D721Med (cell line): ENCODE results near the gene THSD4.
"Not testable (repeated sequence)": the region's sequence is repeated elsewhere in the genome, so short reads cannot be mapped to it uniquely, and the experiment has no call there.

Experiments used
- DNase-seq: peaks from one replicate; pipeline ENCODE4 v3.0.0; 2011; ENCODE audit warnings: low spot score; ENCODE audit not compliant: insufficient read length
- FAIRE-seq: peaks from 2 replicates; lab custom pipeline; 2011; peaks lifted over from hg19 to GRCh38; lab: Jason Lieb, UNC
- CTCF ChIP-seq: IDR thresholded peaks from 2 replicates; pipeline ENCODE4 v1.5.1; 2012; ENCODE audit warnings: mild to moderate bottlenecking, control low read depth; ENCODE audit not compliant: insufficient read depth; ENCODE audit errors: missing control alignments

Gene THSD4

GRCh38 chr15:71254491-71254890 is 139.2 kb downstream of the THSD4 start:
- DNase-seq = no peak
- FAIRE-seq = no peak
- TF ChIP-seq CTCF = no peak

- TF ChIP-seq CTCF = no peak
- DNase-seq (no peak), FAIRE-seq (no peak)
Observed at GRCh38 chr15:71256934-71257664, 141.8 kb downstream of the THSD4 start.

- DNase-seq (no peak), FAIRE-seq (no peak)
- no peak for TF ChIP-seq CTCF
Observed at GRCh38 chr15:71259866-71260265, 144.6 kb downstream of the THSD4 start.

- FAIRE-seq = no peak
- DNase-seq = no peak
Observed at GRCh38 chr15:71261418-71261817, 146.1 kb downstream of the THSD4 start.

GRCh38 chr15:71261909-71262308 is 146.6 kb downstream of the THSD4 start:
- FAIRE-seq = peak; percentile 87
- no peak for TF ChIP-seq CTCF
- no peak for DNase-seq

More at GRCh38 chr15:71261418-71261817, 146.1 kb downstream of the THSD4 start:
- no peak for TF ChIP-seq CTCF

GRCh38 chr15:71262599-71262998 is 147.3 kb downstream of the THSD4 start:
- DNase-seq (no peak), FAIRE-seq (no peak)
- no peak for TF ChIP-seq CTCF

DNA sequence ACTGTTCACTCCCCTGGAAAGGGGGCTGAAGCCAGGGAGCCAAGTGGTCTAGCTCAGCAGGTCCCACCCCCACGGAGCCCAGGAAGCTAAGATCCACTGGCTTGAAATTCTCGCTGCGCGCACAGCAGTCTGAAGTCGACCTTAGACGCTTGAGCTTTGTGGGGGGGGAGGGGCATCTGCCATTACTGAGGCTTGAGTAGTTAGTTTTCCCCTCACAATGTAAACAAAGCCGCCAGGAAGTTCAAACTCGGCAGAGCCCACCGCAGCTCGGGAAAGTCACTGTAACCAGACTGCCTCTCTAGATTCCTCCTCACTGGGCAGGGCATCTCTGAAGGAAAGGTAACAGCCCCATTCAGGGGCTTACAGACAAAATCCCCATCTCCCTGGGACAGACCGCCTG is 150.3 kb downstream of the THSD4 start:
- FAIRE-seq, DNase-seq: not testable (repeated sequence)
